Activated B cell treated with CpG ODN at 0.5 μM for 24 hours (primary cell): ENCODE data around the gene AQR. TPM values are rescaled to one million over a fixed set of nuclear protein-coding genes. Genes with fewer than 3 reads are reported as not detected.

Experiments used
- ATAC-seq: fragments of 200-7000 bp; cut with Tn5 transposase; one replicate; pipeline ENCODE4 v1.10.0; 2021; ENCODE audit warnings: low read depth, mild to moderate bottlenecking, moderate library complexity
- CTCF ChIA-PET: fragments of 350-600 bp; sonication (Branson Sonifier 250); formaldehyde crosslinking; loops from one replicate; lab custom pipeline; 2021; ENCODE audit warnings: antibody characterized with exemption; lab: Charles Lee
- POLR2A ChIA-PET: fragments of 350-600 bp; sonication (Branson Sonifier 250); formaldehyde crosslinking; loops from one replicate; lab custom pipeline; 2021; ENCODE audit warnings: antibody characterized with exemption; lab: Charles Lee
- DNase-seq: peaks from one replicate; pipeline ENCODE4 v3.0.0; 2022
- H3K27ac Mint-ChIP-seq: one replicate; pipeline ENCODE4 v1.8.0; 2020; ENCODE audit warnings: mixed read lengths
- H3K27me3 Mint-ChIP-seq: one replicate; pipeline ENCODE4 v1.8.0; 2021; ENCODE audit warnings: mixed read lengths
- H3K36me3 Mint-ChIP-seq: one replicate; pipeline ENCODE4 v1.8.0; 2021; ENCODE audit warnings: low read depth, mixed read lengths
- H3K4me1 Mint-ChIP-seq: one replicate; pipeline ENCODE4 v1.8.0; 2021; ENCODE audit warnings: mixed read lengths
- H3K4me3 Mint-ChIP-seq: one replicate; pipeline ENCODE4 v1.8.0; 2020; ENCODE audit warnings: mild to moderate bottlenecking, mixed read lengths
- H3K9me3 Mint-ChIP-seq: one replicate; pipeline ENCODE4 v1.8.0; 2020; ENCODE audit warnings: mixed read lengths
- CTCF ChIP-seq: fragments of 200-600 bp; IDR thresholded peaks from one replicate; pipeline ENCODE4 v1.8.0; 2022; ENCODE audit warnings: antibody characterized with exemption, mild to moderate bottlenecking
- intact Hi-C: fragments of 100-400 bp; cut with micrococcal nuclease; formaldehyde crosslinking; loops from one replicate; pipeline ENCODE4 v1.15.1; 2024
- total RNA-seq: library from RNA; stranded (reverse); gene quantifications from 2 replicates; pipeline ENCODE4 v1.2.3, GENCODE V29; 2022

Gene AQR
- total RNA-seq, 1 donor from 2014 or later: 48.6 TPM

DNA sequence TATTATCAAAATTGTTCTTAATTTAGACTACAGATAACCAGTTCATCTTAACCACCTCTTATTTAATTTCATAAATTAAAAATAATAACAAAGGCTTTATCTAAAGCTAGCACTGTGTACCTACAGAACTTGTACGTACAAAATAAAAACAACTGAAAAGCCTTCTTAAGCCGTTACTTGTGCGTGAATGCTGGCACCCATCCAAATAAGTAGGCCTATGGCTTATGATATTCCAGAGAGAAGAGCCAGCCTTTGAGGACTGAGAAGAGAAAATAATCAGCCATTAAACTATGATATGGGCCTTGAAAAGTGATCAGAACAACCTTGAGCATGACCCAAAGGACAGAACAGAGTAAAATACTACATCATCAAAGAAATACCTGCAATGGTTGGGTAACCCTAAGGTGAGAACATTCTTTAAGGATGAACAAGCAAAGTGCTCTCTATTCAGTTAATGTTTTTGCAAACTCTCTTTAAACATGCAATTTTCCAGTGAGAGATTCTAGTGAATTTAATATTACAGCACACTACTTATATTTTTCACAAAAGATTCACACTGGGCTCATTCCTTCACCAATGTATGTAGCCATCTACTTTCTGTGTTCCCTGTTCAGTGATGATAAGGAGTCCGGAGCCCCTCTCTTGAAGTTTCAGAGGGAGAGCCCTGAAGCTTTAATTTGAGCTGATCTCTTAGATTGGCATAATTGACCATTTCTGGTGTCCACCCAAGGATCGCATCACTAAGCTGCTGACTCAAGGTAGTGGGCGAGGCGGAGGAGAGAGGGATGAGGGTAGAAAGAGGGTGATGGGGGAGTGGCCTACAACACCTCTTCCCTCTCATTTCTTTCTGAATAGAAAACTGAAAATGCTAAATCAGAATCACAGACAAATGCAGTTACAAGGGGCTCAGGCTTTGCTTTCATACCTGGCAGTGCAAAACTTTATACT is 166.5 kb downstream of the AQR start:
- no peak overlapping the region for H3K27ac Mint-ChIP-seq
- ChIA-PET CTCF (no interaction called here), POLR2A (no interaction called here)
- no peaks in the 10 kb centered on the region for H3K4me1 Mint-ChIP-seq
- no peak overlapping the region for H3K4me3 Mint-ChIP-seq
- intact Hi-C loops: no loop called here
- no peak for DNase-seq
- TF ChIP-seq CTCF: no peak
- peaks cover 5% of the 10 kb centered on the region for H3K9me3 Mint-ChIP-seq
- no peaks in the 10 kb centered on the region for H3K36me3 Mint-ChIP-seq
- no peak for ATAC-seq
- H3K27me3 Mint-ChIP-seq: peaks cover 11% of the 10 kb centered on the region

DNA sequence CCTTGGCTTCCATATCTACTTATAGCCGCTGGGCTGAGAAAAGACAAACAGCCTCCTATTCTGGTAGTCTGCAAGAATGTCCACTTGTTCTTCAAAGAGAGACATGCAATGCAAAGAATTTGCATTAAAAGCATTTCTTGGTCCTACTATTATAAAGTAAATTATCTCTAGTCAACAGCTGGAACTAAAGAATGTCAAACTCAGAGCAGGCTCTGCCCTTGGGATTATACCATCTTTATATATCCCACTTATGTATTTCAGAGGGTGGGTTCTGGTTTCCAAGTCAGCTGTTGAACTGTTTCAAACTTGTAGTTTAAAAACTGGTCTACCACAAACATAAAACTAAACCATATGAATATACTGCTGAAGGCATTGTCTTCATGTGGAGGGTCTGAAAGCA is 167.2 kb downstream of the AQR start:
- intact Hi-C loops: no loop called here
- no peaks in the 10 kb centered on the region for H3K36me3 Mint-ChIP-seq
- no peak overlapping the region for H3K27ac Mint-ChIP-seq
- ChIA-PET POLR2A (no interaction called here), CTCF (no interaction called here)
- no peak overlapping the region for H3K4me3 Mint-ChIP-seq
- peaks cover 5% of the 10 kb centered on the region for H3K9me3 Mint-ChIP-seq
- DNase-seq: no peak
- TF ChIP-seq CTCF: no peak
- H3K27me3 Mint-ChIP-seq: peaks cover 13% of the 10 kb centered on the region
- no peak for ATAC-seq
- H3K4me1 Mint-ChIP-seq: no peaks in the 10 kb centered on the region

Other genes with a start within 250 kb of the AQR start
- gene GJD2, start 214.7 kb downstream of the AQR start, total RNA-seq: not detected in 2 replicates
- gene ACTC1, start 174.2 kb downstream of the AQR start, total RNA-seq: not detected in 2 replicates
- gene ZNF770, start 18.5 kb upstream of the AQR start, total RNA-seq: 46.8 TPM in 2 replicates
- gene NANOGP8, start 115.6 kb upstream of the AQR start, total RNA-seq: 0.47 TPM in 1 of 2 replicates, not detected in the other